ENCODE results near the gene NNT. TPM values are rescaled to one million over a fixed set of nuclear protein-coding genes. Genes with fewer than 3 reads are reported as not detected.

Gene NNT
- total RNA-seq, 6 donors from 2014 or later = 18.5 to 63.6 (median 49.7) TPM

- ATAC-seq (ENCODE audit: low FRiP score in 2 of 2) = no peak
- no peaks in the 10 kb centered on the region for H3K4me1 ChIP-seq
- 85 to 86% methylated on average over 4 of the region's 4 CpGs for WGBS, 2 donors
- TF ChIP-seq POLR2AphosphoS5 (IDR thresholded peaks at IDR 0.05) = no peak
- no peak for TF ChIP-seq CTCF (IDR thresholded peaks at IDR 0.05)
- TF ChIP-seq EP300 (IDR thresholded peaks at IDR 0.05) = no peak
- TF ChIP-seq POLR2A (IDR thresholded peaks at IDR 0.05) = no peak
- no peak overlapping the region for H3K4me3 ChIP-seq
- no peaks in the 10 kb centered on the region for H3K9me3 ChIP-seq
- H3K36me3 ChIP-seq = peaks cover 0 to 6% (median 0%) of the 10 kb centered on the region in 4 donors
- no peaks in the 10 kb centered on the region for H3K27me3 ChIP-seq
- H3K27ac ChIP-seq = no peak overlapping the region
- DNase-seq = no peak
Observed at GRCh38 chr5:43582082-43583005, 20.6 kb upstream of the NNT start.

- no peak for TF ChIP-seq POLR2AphosphoS5 (IDR thresholded peaks at IDR 0.05)
- no peak for TF ChIP-seq POLR2A (IDR thresholded peaks at IDR 0.05)
- no peak for TF ChIP-seq EP300 (IDR thresholded peaks at IDR 0.05)
- TF ChIP-seq CTCF (IDR thresholded peaks at IDR 0.05) = no peak
- ATAC-seq (ENCODE audit: low FRiP score in 2 of 2) = no peak
- no peaks in the 10 kb centered on the region for H3K27me3 ChIP-seq
- no peak overlapping the region for H3K27ac ChIP-seq
- no peak overlapping the region for H3K4me3 ChIP-seq
- no peaks in the 10 kb centered on the region for H3K4me1 ChIP-seq
- H3K36me3 ChIP-seq = peaks cover 0 to 6% (median 0%) of the 10 kb centered on the region in 4 donors
- no peaks in the 10 kb centered on the region for H3K9me3 ChIP-seq
- DNase-seq = no peak
Observed at GRCh38 chr5:43583724-43584123, 19.3 kb upstream of the NNT start.

GRCh38 chr5:43584166-43584699 lies 18.7 kb upstream of the NNT start:
- DNase-seq = no peak
- 88 to 90% methylated on average over 1 of the region's 1 CpG for WGBS, 2 donors
- Histone ChIP-seq H3K27me3 (no peaks in the 10 kb centered on the region), H3K36me3 (peaks cover 0 to 6% (median 0%) of the 10 kb centered on the region in 4 donors), H3K9me3 (no peaks in the 10 kb centered on the region), H3K4me3 (no peak overlapping the region), H3K27ac (no peak overlapping the region), H3K4me1 (no peaks in the 10 kb centered on the region)
- TF ChIP-seq CTCF (IDR thresholded peaks at IDR 0.05) (no peak), POLR2A (IDR thresholded peaks at IDR 0.05) (no peak), EP300 (IDR thresholded peaks at IDR 0.05) (no peak), POLR2AphosphoS5 (IDR thresholded peaks at IDR 0.05) (no peak)
- no peak for ATAC-seq (ENCODE audit: low FRiP score in 2 of 2)

GRCh38 chr5:43588842-43589241 lies 14.1 kb upstream of the NNT start:
- ATAC-seq (ENCODE audit: low FRiP score in 2 of 2) = no peak
- 38 to 57% methylated on average over 1 of the region's 1 CpG for WGBS, 2 donors
- H3K36me3 ChIP-seq = no peaks in the 10 kb centered on the region
- H3K9me3 ChIP-seq = no peaks in the 10 kb centered on the region
- no peak for DNase-seq
- H3K27ac ChIP-seq = no peak overlapping the region
- TF ChIP-seq POLR2AphosphoS5 (IDR thresholded peaks at IDR 0.05) (no peak), CTCF (IDR thresholded peaks at IDR 0.05) (no peak), EP300 (IDR thresholded peaks at IDR 0.05) (no peak), POLR2A (IDR thresholded peaks at IDR 0.05) (no peak)
- no peak overlapping the region for H3K4me3 ChIP-seq
- H3K4me1 ChIP-seq = no peaks in the 10 kb centered on the region
- no peaks in the 10 kb centered on the region for H3K27me3 ChIP-seq
